GM20431 (cell line): ENCODE data around the gene SH2D1B.

Experiments
- in situ Hi-C: fragments of 300-500 bp; cut with MseI, MboI; formaldehyde crosslinking; loops from one replicate; pipeline ENCODE4 v1.15.0; 2020; ENCODE audit warnings: low sequenced_read_pairs; ENCODE audit not compliant: unreplicated experiment

SH2D1B gene

GRCh38 chr1:162400790-162401355, 11.1 kb downstream of the SH2D1B start:
- in situ Hi-C loops: no loop called here

- in situ Hi-C loops: no loop called here
Measured at GRCh38 chr1:162398999-162399580, 12.8 kb downstream of the SH2D1B start.

GRCh38 chr1:162397943-162398560, 13.9 kb downstream of the SH2D1B start:
- in situ Hi-C loops: no loop called here

- in situ Hi-C loops: no loop called here
Measured at GRCh38 chr1:162397039-162397448, 14.9 kb downstream of the SH2D1B start.

GRCh38 chr1:162396201-162396906, 15.6 kb downstream of the SH2D1B start:
- in situ Hi-C loops: no loop called here

GRCh38 chr1:162391790-162392563, 20.0 kb downstream of the SH2D1B start:
- in situ Hi-C loops: no loop called here

- in situ Hi-C loops: no loop called here
Measured at GRCh38 chr1:162390396-162391185, 21.3 kb downstream of the SH2D1B start.

- in situ Hi-C loops: no loop called here
Measured at GRCh38 chr1:162389971-162390370, 22.0 kb downstream of the SH2D1B start.

GRCh38 chr1:162389021-162389818, 22.7 kb downstream of the SH2D1B start:
- in situ Hi-C loops: no loop called here

- in situ Hi-C loops: no loop called here
Measured at GRCh38 chr1:162388615-162389014, 23.3 kb downstream of the SH2D1B start.

GRCh38 chr1:162388083-162388594, 23.8 kb downstream of the SH2D1B start:
- in situ Hi-C loops: no loop called here

GRCh38 chr1:162387226-162388082, 24.5 kb downstream of the SH2D1B start:
- in situ Hi-C loops: no loop called here

GRCh38 chr1:162386292-162387225, 25.4 kb downstream of the SH2D1B start:
- in situ Hi-C loops: no loop called here

- in situ Hi-C loops: no loop called here
Measured at GRCh38 chr1:162385702-162386101, 26.2 kb downstream of the SH2D1B start.

GRCh38 chr1:162385280-162385623, 26.7 kb downstream of the SH2D1B start:
- in situ Hi-C loops: no loop called here

GRCh38 chr1:162384601-162385279, 27.2 kb downstream of the SH2D1B start:
- in situ Hi-C loops: no loop called here
